Measurements from ENCODE around the gene STK25.

STK25 gene

DNA sequence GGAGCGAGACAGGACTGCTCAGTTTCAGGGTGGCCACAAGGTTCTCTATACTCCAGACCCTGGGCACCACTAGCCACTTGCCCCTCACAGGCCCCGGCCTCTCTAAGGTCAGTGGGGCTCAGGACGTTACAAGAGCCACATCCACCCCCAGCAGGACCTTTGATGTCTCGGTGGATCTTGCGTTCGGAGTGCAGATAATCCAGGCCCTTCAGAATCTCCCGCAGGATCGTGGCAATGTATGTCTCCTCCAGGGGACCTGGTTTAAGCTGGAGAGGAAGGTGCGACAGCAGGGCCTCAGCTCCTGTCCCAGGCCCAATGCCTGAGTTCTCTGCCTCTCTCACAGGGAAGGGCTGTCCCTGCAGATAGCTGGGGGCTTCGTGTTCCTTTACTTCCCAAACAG lies 8.4 kb downstream of the STK25 start:
- DNase-seq (ENCODE audit: low read depth, low spot score) = no peak
- Histone ChIP-seq H3K36me3 (ENCODE audit: control insufficient read depth, insufficient read depth, low read length) (peaks cover 44% of the 10 kb centered on the region), H3K27me3 (ENCODE audit: control insufficient read depth, insufficient read depth, low read length) (no peaks in the 10 kb centered on the region), H3K4me1 (ENCODE audit: control insufficient read depth, insufficient read depth, low read length) (no peaks in the 10 kb centered on the region), H3K27ac (ENCODE audit: low read length) (no peak overlapping the region), H3K9me3 (ENCODE audit: control insufficient read depth, insufficient read depth, low read length) (no peaks in the 10 kb centered on the region), H3K4me3 (ENCODE audit: low read length) (no peak overlapping the region)
- no CpG with 5 or more reads among the region's 10 CpGs for WGBS (ENCODE audit: insufficient coverage, insufficient read length)

DNA sequence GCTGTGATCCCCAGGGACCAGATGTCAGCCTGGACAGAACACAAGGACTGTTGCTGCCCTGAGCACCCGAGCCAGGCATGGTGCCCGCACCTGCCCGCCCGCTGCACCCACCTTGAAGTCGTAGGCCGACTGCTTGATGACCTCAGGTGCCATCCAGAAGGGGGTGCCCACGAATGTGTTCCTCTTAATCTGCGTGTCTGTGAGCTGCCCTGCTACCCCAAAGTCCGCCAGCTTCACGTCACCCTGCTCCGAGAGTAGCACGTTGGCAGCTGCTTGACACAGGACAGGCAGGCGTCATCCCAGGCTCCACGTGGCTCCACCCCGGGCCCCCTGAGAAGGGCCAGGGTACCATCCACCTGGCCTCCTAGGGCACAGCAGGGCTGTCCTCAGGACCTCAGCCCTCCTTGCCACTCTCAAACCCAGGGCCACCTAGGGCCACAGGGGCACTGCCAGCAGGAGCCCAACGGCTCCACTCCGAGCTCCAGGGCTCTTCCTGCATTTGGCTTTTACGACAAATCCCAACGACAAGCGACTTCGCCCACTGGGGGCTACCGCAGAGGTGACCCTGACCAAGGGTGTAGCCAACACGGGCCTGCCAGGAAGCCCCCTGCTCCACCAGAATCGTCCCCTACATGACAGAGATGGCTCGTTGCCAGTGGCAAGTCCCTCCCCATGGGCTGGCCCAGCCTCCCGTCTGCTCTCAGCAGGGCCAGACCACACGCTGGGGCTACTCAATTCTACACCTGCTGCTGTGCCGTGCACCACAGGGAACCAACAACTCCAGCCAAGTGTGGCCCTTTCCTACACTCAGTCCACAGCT lies 9.0 kb downstream of the STK25 start:
- no peak for DNase-seq (ENCODE audit: low read depth, low spot score)
- H3K27me3 ChIP-seq (ENCODE audit: control insufficient read depth, insufficient read depth, low read length) = no peaks in the 10 kb centered on the region
- H3K4me3 ChIP-seq (ENCODE audit: low read length) = no peak overlapping the region
- peaks cover 49% of the 10 kb centered on the region for H3K36me3 ChIP-seq (ENCODE audit: control insufficient read depth, insufficient read depth, low read length)
- H3K4me1 ChIP-seq (ENCODE audit: control insufficient read depth, insufficient read depth, low read length) = no peaks in the 10 kb centered on the region
- no peak overlapping the region for H3K27ac ChIP-seq (ENCODE audit: low read length)
- no CpG with 5 or more reads among the region's 28 CpGs for WGBS (ENCODE audit: insufficient coverage, insufficient read length)
- H3K9me3 ChIP-seq (ENCODE audit: control insufficient read depth, insufficient read depth, low read length) = no peaks in the 10 kb centered on the region

DNA sequence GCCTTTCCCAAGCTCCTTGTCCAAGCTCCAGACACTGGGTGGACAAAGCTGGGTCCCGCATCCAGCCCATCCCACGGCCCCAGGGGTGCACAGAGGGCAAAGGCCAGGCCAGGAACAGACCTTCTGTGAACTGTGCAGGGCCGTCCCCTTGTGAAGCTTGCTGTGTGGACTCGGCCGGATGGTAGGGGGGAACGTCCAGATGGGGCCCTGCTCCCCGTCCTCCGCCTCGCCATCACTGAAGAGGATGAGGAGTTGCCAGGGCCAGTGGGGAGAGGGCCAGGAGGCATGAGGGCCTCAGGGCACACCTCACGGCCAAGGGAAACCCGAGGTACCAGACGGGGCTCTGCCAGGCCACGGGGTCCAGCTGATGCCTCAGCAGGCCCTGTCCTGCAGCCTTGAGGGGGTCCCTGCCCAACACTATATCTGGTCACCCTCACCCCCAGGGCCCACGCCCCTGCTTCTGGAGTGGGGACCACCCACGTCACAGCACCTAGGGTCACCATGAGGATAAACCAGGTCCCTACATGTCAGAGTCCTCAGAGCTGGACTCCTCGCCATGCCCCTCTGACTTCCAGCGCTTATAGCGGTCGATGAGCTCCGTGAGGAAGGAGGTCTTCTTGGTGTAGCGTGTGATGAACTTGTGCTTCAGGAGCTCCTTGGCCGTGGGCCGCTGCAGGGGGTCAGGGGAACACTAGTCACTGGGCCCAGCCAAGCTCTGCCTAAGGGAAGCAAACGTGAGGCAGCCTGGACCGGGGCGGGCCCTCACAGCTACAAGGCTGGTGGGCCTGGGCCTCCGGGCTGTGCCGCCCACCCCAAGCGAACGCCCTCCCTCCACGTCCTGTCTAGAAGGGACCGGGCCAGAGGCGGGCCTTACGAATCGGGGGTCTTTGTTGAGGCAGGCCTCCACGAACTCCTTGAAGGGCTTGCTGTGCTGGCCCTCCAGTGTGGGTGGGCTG lies 10.0 kb downstream of the STK25 start:
- no peak overlapping the region for H3K27ac ChIP-seq (ENCODE audit: low read length)
- no peak for DNase-seq (ENCODE audit: low read depth, low spot score)
- H3K36me3 ChIP-seq (ENCODE audit: control insufficient read depth, insufficient read depth, low read length) = peaks cover 50% of the 10 kb centered on the region
- WGBS (ENCODE audit: insufficient coverage, insufficient read length) = no CpG with 5 or more reads among the region's 36 CpGs
- no peak overlapping the region for H3K4me3 ChIP-seq (ENCODE audit: low read length)
- H3K4me1 ChIP-seq (ENCODE audit: control insufficient read depth, insufficient read depth, low read length) = no peaks in the 10 kb centered on the region
- H3K27me3 ChIP-seq (ENCODE audit: control insufficient read depth, insufficient read depth, low read length) = no peaks in the 10 kb centered on the region
- H3K9me3 ChIP-seq (ENCODE audit: control insufficient read depth, insufficient read depth, low read length) = no peaks in the 10 kb centered on the region

DNA sequence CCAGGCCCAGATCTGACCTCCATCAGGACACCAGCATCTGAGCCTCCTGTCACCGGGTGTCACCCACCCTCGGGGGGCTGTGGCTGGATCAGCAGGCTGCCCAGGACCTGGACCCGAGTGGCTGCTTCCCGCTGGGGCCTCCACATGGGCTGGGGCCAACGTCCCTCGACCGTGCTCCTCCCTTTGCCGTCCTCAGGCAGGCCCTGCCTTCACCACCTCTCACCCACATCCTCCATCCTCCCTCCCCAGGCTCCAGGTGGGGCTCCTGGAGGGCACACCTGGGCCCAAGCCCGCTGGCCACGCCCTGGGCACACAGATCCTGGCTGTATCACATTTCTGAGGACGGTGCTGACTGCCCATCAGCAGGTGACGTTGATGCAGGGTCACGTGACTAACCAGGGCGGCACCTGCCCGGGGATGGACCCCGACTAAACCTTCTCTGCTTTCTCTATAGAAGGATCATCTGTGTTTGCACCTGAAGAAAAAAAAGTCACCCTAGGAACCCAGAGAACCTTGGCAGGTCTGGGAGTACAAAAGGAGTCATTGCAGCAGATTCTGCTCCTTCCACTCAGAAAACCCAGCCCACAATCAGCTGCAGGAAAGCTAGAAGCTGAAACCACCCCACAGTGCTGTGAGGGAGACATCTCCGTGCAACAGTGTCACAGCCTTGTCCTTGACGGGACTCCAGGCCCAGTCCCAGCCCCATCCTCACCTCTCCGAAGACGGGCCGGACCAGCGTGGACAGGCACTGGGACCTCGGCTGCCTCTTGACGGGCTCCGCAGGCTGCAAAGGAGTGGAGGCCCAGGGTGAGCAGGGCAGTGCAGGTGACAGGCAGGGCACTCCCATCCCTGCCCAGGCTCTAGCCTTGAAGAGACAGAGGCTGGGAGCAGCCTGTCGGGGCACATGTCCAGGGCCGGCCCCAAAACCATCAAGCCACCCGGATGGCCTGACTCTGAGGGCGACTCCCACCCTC lies 11.2 kb downstream of the STK25 start:
- Histone ChIP-seq H3K4me1 (ENCODE audit: control insufficient read depth, insufficient read depth, low read length) (no peaks in the 10 kb centered on the region), H3K36me3 (ENCODE audit: control insufficient read depth, insufficient read depth, low read length) (peaks cover 50% of the 10 kb centered on the region), H3K27me3 (ENCODE audit: control insufficient read depth, insufficient read depth, low read length) (no peaks in the 10 kb centered on the region), H3K4me3 (ENCODE audit: low read length) (no peak overlapping the region), H3K27ac (ENCODE audit: low read length) (no peak overlapping the region), H3K9me3 (ENCODE audit: control insufficient read depth, insufficient read depth, low read length) (no peaks in the 10 kb centered on the region)
- no CpG with 5 or more reads among the region's 29 CpGs for WGBS (ENCODE audit: insufficient coverage, insufficient read length)
- no peak for DNase-seq (ENCODE audit: low read depth, low spot score)

DNA sequence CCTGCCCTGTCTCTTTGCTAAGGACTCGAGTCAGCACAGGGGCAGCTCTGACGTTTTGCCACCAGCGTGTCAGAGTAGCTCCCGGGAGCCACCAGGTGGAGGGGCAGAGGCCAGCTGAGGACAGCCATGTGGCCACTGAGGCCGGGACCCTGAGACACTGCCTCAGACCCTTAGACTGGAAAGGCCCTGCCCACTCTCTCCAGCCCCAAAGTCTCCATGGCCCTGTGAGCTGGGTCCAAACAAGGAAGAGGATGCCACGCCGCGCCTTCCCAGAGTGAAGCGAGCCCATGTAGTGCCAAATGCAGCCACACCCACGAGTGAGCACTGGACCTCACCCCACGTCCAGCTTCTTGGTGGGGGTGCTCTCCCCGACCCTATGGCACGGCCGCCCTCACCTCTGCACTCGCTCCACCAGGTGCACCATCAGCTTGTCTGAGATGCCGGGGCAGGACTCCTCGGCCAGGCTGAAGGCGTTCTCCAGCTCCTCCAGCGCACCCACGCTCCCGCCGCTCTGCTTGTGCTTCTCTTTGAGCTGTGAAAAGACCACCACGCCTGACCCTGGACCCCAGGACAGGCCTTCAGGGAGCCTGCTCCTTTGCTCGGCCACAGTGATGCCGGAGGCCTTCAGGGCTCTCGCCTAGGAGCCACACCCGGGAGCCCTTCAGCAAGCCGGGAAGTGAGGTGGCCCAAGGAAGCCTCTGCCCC lies 12.2 kb downstream of the STK25 start:
- H3K4me3 ChIP-seq (ENCODE audit: low read length) = no peak overlapping the region
- WGBS (ENCODE audit: insufficient coverage, insufficient read length) = no CpG with 5 or more reads among the region's 28 CpGs
- peaks cover 49% of the 10 kb centered on the region for H3K36me3 ChIP-seq (ENCODE audit: control insufficient read depth, insufficient read depth, low read length)
- H3K9me3 ChIP-seq (ENCODE audit: control insufficient read depth, insufficient read depth, low read length) = no peaks in the 10 kb centered on the region
- no peak for DNase-seq (ENCODE audit: low read depth, low spot score)
- no peaks in the 10 kb centered on the region for H3K27me3 ChIP-seq (ENCODE audit: control insufficient read depth, insufficient read depth, low read length)
- no peaks in the 10 kb centered on the region for H3K4me1 ChIP-seq (ENCODE audit: control insufficient read depth, insufficient read depth, low read length)
- no peak overlapping the region for H3K27ac ChIP-seq (ENCODE audit: low read length)

DNA sequence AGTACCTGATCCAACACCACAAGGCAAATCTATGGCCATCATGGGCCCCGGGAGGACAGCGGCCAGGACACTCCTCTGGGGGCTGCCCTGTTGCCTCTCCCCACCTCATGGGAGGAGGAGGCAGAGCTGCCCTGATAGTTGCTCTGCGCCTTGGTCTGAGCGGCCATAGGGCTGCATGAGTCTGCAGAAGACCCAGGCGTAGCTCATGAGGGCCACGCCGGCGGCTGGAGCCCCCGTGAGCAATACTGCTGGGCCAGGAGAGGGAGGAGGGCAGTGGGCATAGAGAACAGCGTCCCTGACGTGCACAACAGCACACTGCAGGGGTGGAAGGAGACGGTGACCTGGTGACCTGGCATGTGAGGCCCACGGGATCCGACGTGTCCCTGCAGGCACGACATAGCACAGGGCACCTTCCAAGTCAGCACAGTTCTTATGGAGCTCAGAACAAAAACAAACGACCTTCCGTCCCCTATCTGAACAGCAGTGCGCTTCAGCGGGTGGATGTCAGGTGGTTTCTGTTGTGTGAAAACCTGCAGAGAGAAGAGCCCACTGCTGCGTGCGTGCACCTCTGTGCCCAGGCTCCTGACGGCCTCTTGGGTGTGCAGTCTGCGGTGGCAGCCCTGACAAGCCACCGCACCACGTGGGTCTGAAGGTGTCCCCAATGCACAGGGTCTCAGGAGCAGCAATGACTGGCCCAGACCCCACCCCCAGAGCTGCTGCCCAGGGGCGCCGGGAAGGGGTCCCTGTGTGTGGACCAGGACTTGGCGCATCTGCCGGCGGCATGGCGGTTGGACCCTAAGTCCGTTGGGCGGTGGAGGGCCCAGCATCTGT lies 13.0 kb downstream of the STK25 start:
- H3K27me3 ChIP-seq (ENCODE audit: control insufficient read depth, insufficient read depth, low read length) = no peaks in the 10 kb centered on the region
- H3K4me3 ChIP-seq (ENCODE audit: low read length) = no peak overlapping the region
- WGBS (ENCODE audit: insufficient coverage, insufficient read length) = no CpG with 5 or more reads among the region's 34 CpGs
- no peak for DNase-seq (ENCODE audit: low read depth, low spot score)
- no peaks in the 10 kb centered on the region for H3K4me1 ChIP-seq (ENCODE audit: control insufficient read depth, insufficient read depth, low read length)
- H3K27ac ChIP-seq (ENCODE audit: low read length) = no peak overlapping the region
- H3K9me3 ChIP-seq (ENCODE audit: control insufficient read depth, insufficient read depth, low read length) = no peaks in the 10 kb centered on the region
- peaks cover 43% of the 10 kb centered on the region for H3K36me3 ChIP-seq (ENCODE audit: control insufficient read depth, insufficient read depth, low read length)

DNA sequence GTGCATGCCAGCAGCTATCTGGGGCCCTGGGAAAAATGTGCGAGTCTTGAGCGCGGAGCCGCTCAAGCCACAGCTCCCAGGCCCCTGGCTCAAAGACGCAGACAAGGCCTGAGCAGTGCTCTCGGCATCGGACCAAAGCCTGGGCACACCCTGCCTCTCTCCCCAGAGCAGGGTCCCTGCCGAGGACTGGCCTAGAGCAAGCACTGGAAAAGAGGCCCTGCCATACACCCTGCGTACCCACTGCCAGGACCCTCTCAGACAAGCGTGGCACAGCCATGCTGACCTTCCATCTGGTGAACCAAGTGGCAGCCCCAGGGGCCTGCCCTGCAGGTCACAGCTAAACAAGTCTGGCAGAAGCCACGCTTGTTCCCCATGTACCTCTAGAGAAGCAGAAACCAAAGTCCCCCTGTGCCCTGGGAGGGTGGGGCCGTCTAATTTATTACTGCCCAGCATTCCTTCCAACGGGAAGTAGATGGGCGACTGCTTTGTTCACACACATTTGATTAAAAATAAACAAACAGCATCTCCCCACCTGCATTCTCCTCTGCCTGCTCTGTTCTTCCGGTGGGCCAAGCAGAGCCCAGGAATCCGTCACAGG lies 14.0 kb downstream of the STK25 start:
- H3K4me1 ChIP-seq (ENCODE audit: control insufficient read depth, insufficient read depth, low read length) = no peaks in the 10 kb centered on the region
- no peak overlapping the region for H3K4me3 ChIP-seq (ENCODE audit: low read length)
- no CpG with 5 or more reads among the region's 16 CpGs for WGBS (ENCODE audit: insufficient coverage, insufficient read length)
- no peaks in the 10 kb centered on the region for H3K9me3 ChIP-seq (ENCODE audit: control insufficient read depth, insufficient read depth, low read length)
- peaks cover 39% of the 10 kb centered on the region for H3K36me3 ChIP-seq (ENCODE audit: control insufficient read depth, insufficient read depth, low read length)
- DNase-seq (ENCODE audit: low read depth, low spot score) = no peak
- no peaks in the 10 kb centered on the region for H3K27me3 ChIP-seq (ENCODE audit: control insufficient read depth, insufficient read depth, low read length)
- no peak overlapping the region for H3K27ac ChIP-seq (ENCODE audit: low read length)

DNA sequence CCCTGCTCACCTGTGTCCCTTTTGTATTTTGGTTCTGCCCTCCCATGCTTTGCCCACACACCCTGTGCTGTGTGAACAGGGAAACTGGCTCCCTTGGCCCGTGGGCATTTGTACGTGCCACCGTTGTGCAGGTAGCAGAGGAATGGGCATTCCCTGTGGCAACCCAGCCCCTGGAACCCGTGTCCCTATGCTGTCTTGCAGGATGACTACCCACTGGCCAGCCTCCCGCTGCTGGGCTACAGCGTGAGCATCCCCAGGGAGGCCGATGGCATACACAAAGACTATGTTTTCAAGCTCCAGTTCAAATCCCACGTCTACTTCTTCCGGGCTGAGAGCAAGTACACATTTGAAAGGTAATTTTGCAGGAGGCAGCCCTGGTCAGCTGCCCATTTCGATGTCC lies 15.3 kb downstream of the STK25 start:
- H3K4me1 ChIP-seq (ENCODE audit: control insufficient read depth, insufficient read depth, low read length) = no peaks in the 10 kb centered on the region
- H3K27ac ChIP-seq (ENCODE audit: low read length) = no peak overlapping the region
- no peak for DNase-seq (ENCODE audit: low read depth, low spot score)
- H3K27me3 ChIP-seq (ENCODE audit: control insufficient read depth, insufficient read depth, low read length) = no peaks in the 10 kb centered on the region
- H3K36me3 ChIP-seq (ENCODE audit: control insufficient read depth, insufficient read depth, low read length) = peaks cover 30% of the 10 kb centered on the region
- no CpG with 5 or more reads among the region's 10 CpGs for WGBS (ENCODE audit: insufficient coverage, insufficient read length)
- H3K9me3 ChIP-seq (ENCODE audit: control insufficient read depth, insufficient read depth, low read length) = no peaks in the 10 kb centered on the region
- H3K4me3 ChIP-seq (ENCODE audit: low read length) = no peak overlapping the region

DNA sequence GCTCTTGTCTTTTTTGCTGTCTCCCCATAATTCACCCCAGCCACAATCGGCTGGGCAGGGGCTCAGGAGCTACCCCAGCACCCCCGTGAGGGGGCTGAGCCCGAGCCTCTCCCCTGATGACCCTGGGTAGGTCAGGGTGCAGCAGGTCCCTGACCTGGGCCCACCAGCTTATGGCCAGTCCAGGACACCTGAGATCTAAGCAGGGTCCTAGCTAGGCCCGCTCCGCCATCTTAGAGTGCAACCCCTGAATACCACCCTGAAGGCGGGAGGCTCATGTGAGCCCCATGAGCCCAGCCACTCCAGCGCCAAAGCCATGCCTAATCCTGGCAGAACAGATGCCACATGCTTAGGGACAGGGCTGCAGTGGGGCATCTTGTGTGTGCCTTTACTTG lies 16.2 kb downstream of the STK25 start:
- no CpG with 5 or more reads among the region's 7 CpGs for WGBS (ENCODE audit: insufficient coverage, insufficient read length)
- no peaks in the 10 kb centered on the region for H3K4me1 ChIP-seq (ENCODE audit: control insufficient read depth, insufficient read depth, low read length)
- H3K4me3 ChIP-seq (ENCODE audit: low read length) = no peak overlapping the region
- H3K27ac ChIP-seq (ENCODE audit: low read length) = no peak overlapping the region
- DNase-seq (ENCODE audit: low read depth, low spot score) = no peak
- no peaks in the 10 kb centered on the region for H3K9me3 ChIP-seq (ENCODE audit: control insufficient read depth, insufficient read depth, low read length)
- peaks cover 26% of the 10 kb centered on the region for H3K36me3 ChIP-seq (ENCODE audit: control insufficient read depth, insufficient read depth, low read length)
- H3K27me3 ChIP-seq (ENCODE audit: control insufficient read depth, insufficient read depth, low read length) = no peaks in the 10 kb centered on the region

Measured in iPS DF 6.9 (cell line).